Astrocyte of the spinal cord (primary cell): ENCODE measurements around the gene POFUT1.

Experiments
- DNase-seq: peaks from one replicate; pipeline ENCODE4 v3.0.0; 2011; ENCODE audit warnings: low read depth, low spot score
- H3K4me3 ChIP-seq: 2 replicates; pipeline ENCODE4 v1.5.1; 2011; ENCODE audit warnings: low read depth, mild to moderate bottlenecking, low read length, moderate library complexity
- in situ Hi-C: cut with HindIII; loops from 2 replicates; pipeline ENCODE4 v1.10.0; 2017; ENCODE audit warnings: low sequenced_read_pairs
- TF ChIP-seq, protein P1 (sequence below): IDR thresholded peaks from 2 replicates; pipeline ENCODE4 v1.5.1; 2012; ENCODE audit warnings: low read depth, mild to moderate bottlenecking, low read length, inconsistent platforms

The POFUT1 gene

GRCh38 chr20:32179934-32180333 lies 27.7 kb upstream of the POFUT1 start:
- in situ Hi-C loops, result no loop called here
- TF ChIP-seq, protein P1, sequence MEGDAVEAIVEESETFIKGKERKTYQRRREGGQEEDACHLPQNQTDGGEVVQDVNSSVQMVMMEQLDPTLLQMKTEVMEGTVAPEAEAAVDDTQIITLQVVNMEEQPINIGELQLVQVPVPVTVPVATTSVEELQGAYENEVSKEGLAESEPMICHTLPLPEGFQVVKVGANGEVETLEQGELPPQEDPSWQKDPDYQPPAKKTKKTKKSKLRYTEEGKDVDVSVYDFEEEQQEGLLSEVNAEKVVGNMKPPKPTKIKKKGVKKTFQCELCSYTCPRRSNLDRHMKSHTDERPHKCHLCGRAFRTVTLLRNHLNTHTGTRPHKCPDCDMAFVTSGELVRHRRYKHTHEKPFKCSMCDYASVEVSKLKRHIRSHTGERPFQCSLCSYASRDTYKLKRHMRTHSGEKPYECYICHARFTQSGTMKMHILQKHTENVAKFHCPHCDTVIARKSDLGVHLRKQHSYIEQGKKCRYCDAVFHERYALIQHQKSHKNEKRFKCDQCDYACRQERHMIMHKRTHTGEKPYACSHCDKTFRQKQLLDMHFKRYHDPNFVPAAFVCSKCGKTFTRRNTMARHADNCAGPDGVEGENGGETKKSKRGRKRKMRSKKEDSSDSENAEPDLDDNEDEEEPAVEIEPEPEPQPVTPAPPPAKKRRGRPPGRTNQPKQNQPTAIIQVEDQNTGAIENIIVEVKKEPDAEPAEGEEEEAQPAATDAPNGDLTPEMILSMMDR, result no peak
- H3K4me3 ChIP-seq, result no peak overlapping the region
- no peak for DNase-seq

DNA sequence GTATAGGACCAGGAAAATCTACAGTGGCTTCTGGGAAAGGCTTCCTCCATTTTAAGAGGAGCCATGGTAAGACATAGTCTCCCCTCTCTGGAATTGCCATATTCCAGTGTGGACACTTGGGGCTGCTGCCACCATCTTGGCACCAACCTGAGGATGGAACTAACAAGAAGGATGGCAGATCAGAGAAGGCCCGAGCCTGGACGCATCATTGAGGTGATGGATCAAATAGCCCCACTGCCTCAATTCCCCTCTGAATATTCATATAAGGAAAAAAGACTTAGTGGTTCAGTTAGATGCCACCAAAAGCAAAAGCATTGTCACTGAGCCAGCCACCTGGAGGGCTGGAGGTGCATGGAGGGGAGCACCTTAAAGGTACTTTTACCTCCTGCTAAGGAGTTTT lies 26.1 kb upstream of the POFUT1 start:
- no peak overlapping the region for H3K4me3 ChIP-seq
- DNase-seq, result no peak
- TF ChIP-seq, protein P1, result no peak
- in situ Hi-C loops, result no loop called here

DNA sequence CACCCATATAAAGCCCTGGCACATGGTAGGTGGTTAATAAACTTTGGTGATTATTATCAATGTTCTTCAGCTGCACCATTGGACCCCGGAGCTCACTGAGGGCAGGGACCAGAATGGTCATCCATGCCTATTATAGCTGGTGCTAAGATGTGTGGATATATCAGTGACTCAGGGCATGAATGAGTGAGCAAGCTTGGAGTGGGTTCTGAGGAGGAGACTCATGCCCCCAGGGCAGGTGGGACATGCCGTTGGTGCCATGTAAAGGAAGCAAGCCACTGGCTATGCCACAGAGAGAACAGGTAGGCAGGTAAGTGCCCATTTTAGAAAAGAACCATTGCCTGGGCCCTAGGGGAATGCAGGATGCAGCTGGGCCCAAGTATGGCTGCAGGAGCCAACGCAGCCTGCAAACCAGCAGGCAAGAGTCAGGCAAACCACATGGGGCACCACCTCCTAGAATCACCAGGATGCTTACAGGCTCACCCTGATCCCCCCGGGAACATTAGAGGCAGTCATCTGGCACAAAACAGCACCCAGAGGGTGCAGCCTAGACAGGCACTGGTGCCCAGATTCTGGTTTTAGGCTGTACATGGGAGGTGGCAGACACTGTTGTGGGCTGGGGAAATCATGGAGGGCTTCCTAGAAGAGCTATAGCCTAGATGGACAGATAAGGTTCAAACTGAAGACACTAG lies 23.6 kb upstream of the POFUT1 start:
- in situ Hi-C loops, result no loop called here

DNA sequence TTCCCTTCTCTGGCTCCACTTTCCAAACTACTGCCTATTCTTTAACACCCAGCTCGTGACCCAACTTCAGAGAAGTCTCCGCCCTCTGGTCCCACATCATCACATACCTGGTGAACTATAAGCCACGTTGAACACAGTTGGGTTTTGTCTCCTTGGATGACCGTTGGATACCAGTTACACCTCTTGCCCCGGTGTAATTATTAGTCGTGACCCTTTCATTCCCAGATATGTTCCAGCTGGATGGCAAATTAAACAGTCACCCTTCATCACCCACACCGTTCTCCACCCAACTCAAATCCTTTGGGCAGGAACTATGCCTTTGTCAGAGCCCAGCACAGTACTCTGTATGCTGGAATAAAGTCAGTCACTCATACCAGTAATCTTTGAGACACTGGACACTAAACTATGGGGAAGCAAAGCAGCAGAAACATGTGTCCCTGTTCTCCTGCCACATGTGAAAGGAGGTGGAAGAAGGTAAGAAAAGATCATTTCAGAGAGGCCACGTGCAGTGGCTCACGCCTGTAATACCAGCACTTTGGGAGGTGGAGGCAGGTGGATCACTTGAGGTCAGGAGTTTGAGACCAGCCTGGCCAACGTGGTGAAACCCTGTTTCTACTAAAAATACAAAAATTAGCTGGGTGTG lies 22.6 kb upstream of the POFUT1 start:
- DNase-seq, result no peak
- H3K4me3 ChIP-seq, result no peak overlapping the region
- TF ChIP-seq, protein P1, result no peak
- in situ Hi-C loops, result no loop called here

More for the DNA sequence above, 23.6 kb upstream of the POFUT1 start:
- TF ChIP-seq, protein P1, result no peak
- H3K4me3 ChIP-seq, result no peak overlapping the region
- DNase-seq, result no peak

- TF ChIP-seq, protein P1, result no peak
- in situ Hi-C loops, result no loop called here
- DNase-seq, result no peak
Measured at GRCh38 chr20:32186506-32186905, 21.2 kb upstream of the POFUT1 start.

GRCh38 chr20:32188376-32189122 lies 19.1 kb upstream of the POFUT1 start:
- DNase-seq, result no peak
- H3K4me3 ChIP-seq, result no peak overlapping the region
- in situ Hi-C loops, result no loop called here
- TF ChIP-seq, protein P1, result no peak

More at GRCh38 chr20:32186506-32186905, 21.2 kb upstream of the POFUT1 start:
- no peak overlapping the region for H3K4me3 ChIP-seq
